Loucy (cell line): ENCODE measurements around the gene ERCC3.

ENCODE experiments used
- EZH2phosphoT487 ChIP-seq: fragments of 200-600 bp; IDR thresholded peaks from 2 replicates; pipeline ENCODE4 v1.6.1; 2018; ENCODE audit warnings: antibody characterized with exemption, mild to moderate bottlenecking, moderate library complexity, borderline replicate concordance
- TF ChIP-seq, protein P1 (sequence below): fragments of 200-600 bp; sonication (generic); conservative IDR thresholded peaks from 2 replicates; pipeline ENCODE4 v1.5.1; 2014; ENCODE audit warnings: mild to moderate bottlenecking, antibody characterized with exemption, low read length

DNA sequence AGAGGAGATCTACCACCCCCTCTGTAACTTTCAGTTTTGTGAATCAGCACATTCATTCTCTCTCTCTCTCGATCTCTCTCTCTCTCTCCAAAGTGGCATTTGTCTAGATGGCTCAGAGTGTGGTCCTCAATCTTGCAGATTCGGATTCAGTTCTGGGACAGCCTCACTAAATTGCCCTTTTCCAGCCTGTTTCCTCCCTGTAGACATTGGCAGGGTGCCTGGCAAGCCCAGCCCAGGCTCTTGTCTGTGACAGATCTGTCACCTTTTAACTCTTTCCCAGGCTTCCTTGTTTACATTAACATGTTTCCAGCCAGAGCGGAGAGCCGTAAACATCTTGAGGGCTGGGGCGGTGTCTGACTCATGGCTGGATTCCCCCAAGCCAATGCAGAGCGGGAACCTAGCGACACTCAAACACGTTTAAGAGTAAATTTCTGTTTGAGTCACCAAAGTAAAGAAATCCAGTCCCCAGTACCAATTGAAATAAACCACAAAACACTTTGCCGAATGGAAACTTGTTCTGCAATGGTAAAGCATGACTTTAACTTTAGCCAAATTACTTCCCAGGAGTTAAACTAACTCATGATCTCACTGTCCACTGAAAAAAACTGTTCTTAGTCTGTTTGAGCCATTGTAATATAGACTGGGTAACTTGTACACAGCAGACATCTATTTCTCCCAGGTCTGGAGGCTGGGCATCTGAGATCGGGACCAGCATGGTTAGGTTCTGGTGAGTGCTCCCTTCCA lies 67.3 kb downstream of the ERCC3 start:
- TF ChIP-seq EZH2phosphoT487 = no peak
- TF ChIP-seq, protein P1, sequence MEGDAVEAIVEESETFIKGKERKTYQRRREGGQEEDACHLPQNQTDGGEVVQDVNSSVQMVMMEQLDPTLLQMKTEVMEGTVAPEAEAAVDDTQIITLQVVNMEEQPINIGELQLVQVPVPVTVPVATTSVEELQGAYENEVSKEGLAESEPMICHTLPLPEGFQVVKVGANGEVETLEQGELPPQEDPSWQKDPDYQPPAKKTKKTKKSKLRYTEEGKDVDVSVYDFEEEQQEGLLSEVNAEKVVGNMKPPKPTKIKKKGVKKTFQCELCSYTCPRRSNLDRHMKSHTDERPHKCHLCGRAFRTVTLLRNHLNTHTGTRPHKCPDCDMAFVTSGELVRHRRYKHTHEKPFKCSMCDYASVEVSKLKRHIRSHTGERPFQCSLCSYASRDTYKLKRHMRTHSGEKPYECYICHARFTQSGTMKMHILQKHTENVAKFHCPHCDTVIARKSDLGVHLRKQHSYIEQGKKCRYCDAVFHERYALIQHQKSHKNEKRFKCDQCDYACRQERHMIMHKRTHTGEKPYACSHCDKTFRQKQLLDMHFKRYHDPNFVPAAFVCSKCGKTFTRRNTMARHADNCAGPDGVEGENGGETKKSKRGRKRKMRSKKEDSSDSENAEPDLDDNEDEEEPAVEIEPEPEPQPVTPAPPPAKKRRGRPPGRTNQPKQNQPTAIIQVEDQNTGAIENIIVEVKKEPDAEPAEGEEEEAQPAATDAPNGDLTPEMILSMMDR = no peak
